Activated T-helper 17 cell treated with anti-CD3 and anti-CD28 coated beads, Interleukin-2, amount 50 U/mL, for 72 hours (primary cell): Measurements from ENCODE around the gene STAMBPL1. TPM values are rescaled to one million over a fixed set of nuclear protein-coding genes. Genes with fewer than 3 reads are reported as not detected.
"Not testable (repeated sequence)": the region's sequence is repeated elsewhere in the genome, so short reads cannot be mapped to it uniquely, and the experiment has no call there.

Experiments
- ATAC-seq: fragments of 150-1000 bp; cut with Tn5 transposase; replicated peaks from 2 replicates; pipeline ENCODE4 v1.10.0; 2021; ENCODE audit warnings: mild to moderate bottlenecking, moderate library complexity
- H3K27ac Mint-ChIP-seq: one replicate; pipeline ENCODE4 v1.8.0; 2022; ENCODE audit warnings: mixed read lengths
- H3K27me3 Mint-ChIP-seq: one replicate; pipeline ENCODE4 v1.8.0; 2022; ENCODE audit warnings: mixed read lengths
- H3K36me3 Mint-ChIP-seq: one replicate; pipeline ENCODE4 v1.8.0; 2022; ENCODE audit warnings: low read depth, mild to moderate bottlenecking, mixed read lengths
- H3K4me1 Mint-ChIP-seq: one replicate; pipeline ENCODE4 v1.8.0; 2022; ENCODE audit warnings: mixed read lengths
- H3K4me3 Mint-ChIP-seq: one replicate; pipeline ENCODE4 v1.8.0; 2022; ENCODE audit warnings: mild to moderate bottlenecking, mixed read lengths
- H3K9me3 Mint-ChIP-seq: one replicate; pipeline ENCODE4 v1.8.0; 2022; ENCODE audit warnings: mixed read lengths
- total RNA-seq, 2 donors: library from RNA; stranded (reverse); gene quantifications; one replicate each; pipeline ENCODE4 v1.2.3, GENCODE V29; 2022

STAMBPL1 gene
- total RNA-seq, 2 donors from 2014 or later = 27.6 to 72.5 TPM

DNA sequence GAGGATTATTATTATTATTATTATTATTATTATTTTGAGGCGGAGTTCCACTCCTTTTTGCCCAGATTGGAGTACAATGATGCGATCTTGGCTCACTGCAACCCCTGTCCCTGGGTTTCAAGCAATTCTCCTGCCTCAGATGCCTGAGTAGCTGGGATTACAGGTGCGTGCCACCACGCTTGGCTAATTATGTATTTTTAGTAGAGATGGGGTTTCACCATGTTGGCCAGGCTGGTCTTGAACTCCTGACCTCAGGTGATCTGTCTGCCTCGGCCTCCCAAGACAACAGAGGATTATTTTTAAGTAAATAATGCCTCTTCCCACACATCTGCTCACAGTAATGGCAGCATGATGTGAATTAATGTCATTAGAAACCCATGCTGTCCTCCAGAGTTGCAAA, 52.0 kb downstream of the STAMBPL1 start:
- not testable (repeated sequence) for H3K9me3 Mint-ChIP-seq, ATAC-seq, H3K27ac Mint-ChIP-seq

DNA sequence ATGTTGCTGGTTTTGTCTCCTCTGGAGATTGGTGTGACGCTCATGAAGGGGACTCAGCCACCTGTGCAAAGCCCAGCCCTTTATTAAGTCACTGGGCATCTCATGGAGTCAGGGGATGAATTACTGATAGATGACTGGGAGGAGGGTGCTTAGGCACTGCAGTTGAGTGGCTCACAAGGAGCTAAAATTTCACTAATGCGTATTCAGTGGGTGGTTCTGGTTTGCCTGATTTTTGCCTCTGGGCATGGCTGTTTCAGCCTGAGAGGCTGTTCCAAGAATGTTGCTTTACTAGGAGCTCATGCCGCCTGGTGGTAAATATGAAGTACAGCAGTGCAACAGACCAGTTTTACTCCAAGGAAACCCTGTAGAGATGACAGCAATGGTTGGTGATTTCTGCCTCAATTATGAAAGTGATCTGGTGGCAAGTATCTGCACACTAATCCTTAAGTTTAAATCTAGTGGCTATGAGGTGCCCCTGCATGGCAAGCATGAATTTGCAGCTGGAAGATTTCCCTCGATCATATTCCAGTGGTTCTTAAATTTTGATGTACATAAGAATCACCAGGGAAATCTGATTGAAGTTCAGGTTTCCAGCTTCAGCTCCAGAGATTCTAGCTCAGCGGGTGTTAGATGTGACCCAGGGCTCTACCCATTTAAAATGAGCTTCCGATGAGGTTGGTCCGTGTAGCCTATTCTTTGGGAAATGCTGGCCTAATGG, 52.7 kb downstream of the STAMBPL1 start:
- H3K4me3 Mint-ChIP-seq = no peak overlapping the region
- H3K4me1 Mint-ChIP-seq = peaks cover 10% of the 10 kb centered on the region
- no peak overlapping the region for H3K27ac Mint-ChIP-seq
- H3K27me3 Mint-ChIP-seq = no peaks in the 10 kb centered on the region
- H3K36me3 Mint-ChIP-seq = peaks cover 13% of the 10 kb centered on the region
- no peaks in the 10 kb centered on the region for H3K9me3 Mint-ChIP-seq
- peak; percentile 80 for ATAC-seq

More for the DNA sequence above, 52.0 kb downstream of the STAMBPL1 start:
- not testable (repeated sequence) for H3K27me3 Mint-ChIP-seq, H3K4me3 Mint-ChIP-seq
- Mint-ChIP-seq H3K36me3 (peaks cover 20% of the 10 kb centered on the region), H3K4me1 (peaks cover 10% of the 10 kb centered on the region)

DNA sequence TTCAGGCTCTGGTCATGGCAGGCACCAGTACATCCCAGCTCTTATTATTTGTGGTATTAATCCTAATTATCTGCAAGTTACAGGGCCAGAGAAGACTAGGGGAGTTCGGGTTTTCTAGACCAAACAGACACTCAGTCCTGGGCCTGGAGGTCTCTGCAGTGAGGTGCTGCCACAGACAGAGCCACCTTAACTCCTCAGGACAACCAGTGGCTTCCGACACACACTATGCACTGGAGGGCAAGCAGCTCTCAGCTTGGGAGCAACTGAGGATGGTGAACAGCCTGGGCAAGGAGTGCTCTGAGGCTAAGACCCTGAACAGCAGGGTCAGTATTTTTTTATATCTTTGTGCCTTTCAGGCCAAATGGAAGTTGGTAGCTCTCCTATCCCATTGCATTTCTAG, 53.5 kb downstream of the STAMBPL1 start:
- no peak for ATAC-seq
- H3K36me3 Mint-ChIP-seq = peaks cover 14% of the 10 kb centered on the region
- peaks cover 10% of the 10 kb centered on the region for H3K4me1 Mint-ChIP-seq
- H3K27me3 Mint-ChIP-seq = no peaks in the 10 kb centered on the region
- no peak overlapping the region for H3K4me3 Mint-ChIP-seq
- H3K9me3 Mint-ChIP-seq = no peaks in the 10 kb centered on the region
- no peak overlapping the region for H3K27ac Mint-ChIP-seq

DNA sequence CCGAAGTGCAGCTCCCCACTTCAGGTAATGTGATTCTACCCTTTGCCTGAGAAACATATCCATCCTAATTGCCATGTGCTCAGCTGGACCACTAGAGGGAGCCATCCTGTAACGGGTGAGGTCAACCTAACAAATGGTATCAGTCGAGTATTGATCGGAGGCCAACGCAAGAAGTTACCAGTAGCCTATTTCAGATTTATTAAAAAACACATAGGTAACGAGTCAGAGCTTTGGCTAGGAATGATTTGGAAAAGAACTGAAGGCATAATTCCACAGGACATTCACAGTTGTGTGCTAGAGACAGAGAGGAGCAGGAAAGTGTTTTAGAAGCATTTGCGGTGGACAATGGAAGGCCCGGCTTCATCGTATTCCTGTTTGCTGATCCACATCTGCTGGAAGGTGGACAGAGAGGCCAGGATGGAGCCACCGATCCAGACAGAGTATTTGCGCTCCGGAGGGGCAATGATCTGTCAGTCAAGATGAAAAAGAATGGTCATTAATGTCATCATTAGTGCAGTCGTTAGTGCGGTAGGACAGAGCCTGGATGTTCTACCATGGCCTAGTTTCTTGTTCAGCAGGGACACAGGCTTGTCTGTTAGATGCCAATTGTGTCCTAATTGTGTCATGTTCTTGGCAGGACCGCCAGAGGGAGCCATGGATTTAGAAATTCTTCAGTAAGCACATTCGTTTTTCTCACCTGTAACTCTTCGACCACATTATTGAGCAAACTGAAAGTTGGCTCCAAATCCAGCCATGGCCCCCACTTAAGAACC, 55.0 kb downstream of the STAMBPL1 start:
- Mint-ChIP-seq H3K4me3 (peak overlapping the region; percentile 47), H3K27me3 (no peaks in the 10 kb centered on the region), H3K9me3 (no peaks in the 10 kb centered on the region), H3K36me3 (peaks cover 30% of the 10 kb centered on the region), H3K4me1 (peaks cover 10% of the 10 kb centered on the region), H3K27ac (peak overlapping the region; percentile 12)
- ATAC-seq = peak; percentile 81

DNA sequence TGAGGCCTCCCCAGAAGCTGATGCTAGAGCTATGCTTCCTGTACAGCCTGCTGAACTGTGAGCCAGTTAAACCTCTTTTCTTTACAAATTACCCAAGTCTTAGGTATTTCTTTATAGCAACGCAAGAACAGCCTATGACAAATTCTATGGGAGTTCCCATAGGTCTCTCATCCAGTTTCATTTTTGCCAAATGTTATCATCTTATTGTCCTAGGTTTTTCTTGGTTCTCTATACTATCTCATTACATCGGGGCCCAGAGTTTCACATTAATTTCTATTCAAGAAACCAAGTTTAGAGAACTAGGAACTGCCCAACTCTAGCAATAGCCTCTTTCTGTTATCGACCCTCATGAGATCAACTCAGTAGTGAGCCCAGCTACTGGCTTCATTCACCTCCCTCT, 56.6 kb downstream of the STAMBPL1 start:
- H3K27me3 Mint-ChIP-seq = no peaks in the 10 kb centered on the region
- H3K27ac Mint-ChIP-seq = no peak overlapping the region
- no peak overlapping the region for H3K4me3 Mint-ChIP-seq
- no peaks in the 10 kb centered on the region for H3K9me3 Mint-ChIP-seq
- no peak for ATAC-seq
- peaks cover 10% of the 10 kb centered on the region for H3K4me1 Mint-ChIP-seq
- H3K36me3 Mint-ChIP-seq = peaks cover 35% of the 10 kb centered on the region

DNA sequence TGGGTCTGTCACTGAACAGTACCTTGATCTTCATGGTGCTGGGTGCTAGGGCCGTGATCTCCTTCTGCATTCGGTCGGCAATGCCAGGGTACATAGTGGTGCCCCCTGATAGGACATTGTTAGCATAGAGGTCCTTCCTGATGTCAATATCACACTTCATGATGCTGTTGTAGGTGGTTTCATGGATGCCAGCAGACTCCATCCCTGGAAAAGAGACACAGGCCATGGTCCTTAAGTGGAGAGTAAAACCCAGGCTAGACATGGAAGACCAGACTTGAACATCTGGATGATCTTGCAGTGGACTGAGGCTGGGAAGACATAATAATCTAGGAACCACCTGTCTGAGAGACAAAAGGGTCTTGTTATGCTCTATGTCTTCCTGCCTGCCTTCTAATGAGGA, 58.0 kb downstream of the STAMBPL1 start:
- Mint-ChIP-seq H3K27me3 (no peaks in the 10 kb centered on the region), H3K9me3 (no peaks in the 10 kb centered on the region), H3K4me1 (peaks cover 10% of the 10 kb centered on the region), H3K27ac (peak overlapping the region; percentile 36), H3K36me3 (peaks cover 35% of the 10 kb centered on the region), H3K4me3 (no peak overlapping the region)
- no peak for ATAC-seq

DNA sequence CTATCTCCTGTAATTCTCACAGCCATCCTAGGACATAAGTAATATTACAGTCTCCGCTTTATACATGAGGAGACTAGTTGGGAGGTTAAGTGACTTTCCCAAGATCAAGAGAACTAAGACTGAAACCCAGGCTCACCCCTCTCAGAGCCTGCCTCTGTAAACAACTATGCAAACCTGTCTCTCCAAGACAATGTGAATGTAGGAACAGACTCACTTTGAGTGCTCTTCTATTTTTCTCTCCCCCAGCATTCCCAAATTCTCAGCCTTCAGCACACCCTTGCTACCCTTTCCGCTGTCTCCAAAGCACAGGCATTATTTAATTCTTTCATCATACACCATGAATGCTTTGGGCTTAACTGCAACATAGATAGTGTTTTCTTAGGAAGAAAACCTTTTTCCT, 58.9 kb downstream of the STAMBPL1 start:
- Mint-ChIP-seq H3K9me3 (no peaks in the 10 kb centered on the region), H3K27ac (no peak overlapping the region), H3K4me3 (no peak overlapping the region), H3K4me1 (peaks cover 10% of the 10 kb centered on the region), H3K36me3 (peaks cover 35% of the 10 kb centered on the region), H3K27me3 (no peaks in the 10 kb centered on the region)
- ATAC-seq = no peak

DNA sequence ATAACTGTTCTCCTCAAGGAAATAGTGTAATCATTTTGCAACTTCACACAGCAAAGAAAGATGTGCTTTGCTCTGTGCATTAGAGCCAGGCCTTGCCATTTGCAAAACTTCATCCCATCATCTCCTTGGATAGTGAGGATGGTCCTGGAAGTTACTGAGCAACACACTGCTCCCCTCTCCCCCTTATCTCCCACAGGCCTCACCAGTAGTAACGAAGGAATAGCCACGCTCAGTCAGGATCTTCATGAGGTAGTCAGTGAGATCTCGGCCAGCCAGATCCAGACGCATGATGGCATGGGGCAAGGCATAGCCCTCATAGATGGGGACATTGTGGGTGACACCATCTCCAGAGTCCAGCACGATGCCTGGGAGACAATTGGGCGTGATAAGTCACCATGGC, 61.0 kb downstream of the STAMBPL1 start:
- no peak for ATAC-seq
- peaks cover 35% of the 10 kb centered on the region for H3K36me3 Mint-ChIP-seq
- H3K4me1 Mint-ChIP-seq = no peaks in the 10 kb centered on the region
- H3K4me3 Mint-ChIP-seq = no peak overlapping the region
- no peaks in the 10 kb centered on the region for H3K9me3 Mint-ChIP-seq
- no peak overlapping the region for H3K27ac Mint-ChIP-seq
- H3K27me3 Mint-ChIP-seq = no peaks in the 10 kb centered on the region

DNA sequence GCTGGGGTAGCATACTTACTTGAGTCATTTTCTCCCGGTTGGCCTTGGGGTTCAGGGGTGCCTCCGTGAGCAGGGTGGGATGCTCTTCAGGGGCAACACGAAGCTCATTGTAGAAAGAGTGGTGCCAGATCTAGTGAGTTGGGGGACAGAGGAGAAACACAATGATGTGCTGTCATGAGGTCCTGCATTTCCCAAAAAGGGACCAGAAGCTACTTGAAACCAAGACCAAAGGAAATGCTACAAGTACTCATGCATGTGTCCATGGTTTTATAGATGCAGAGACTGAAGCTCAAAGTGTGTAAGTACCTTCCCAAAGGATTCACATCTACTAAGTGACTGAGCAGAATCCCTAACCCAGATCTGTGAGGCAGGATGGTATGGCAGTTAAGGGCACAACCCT, 63.7 kb downstream of the STAMBPL1 start:
- Mint-ChIP-seq H3K27ac (no peak overlapping the region), H3K9me3 (no peaks in the 10 kb centered on the region), H3K27me3 (no peaks in the 10 kb centered on the region), H3K36me3 (peaks cover 18% of the 10 kb centered on the region), H3K4me3 (no peak overlapping the region), H3K4me1 (no peaks in the 10 kb centered on the region)
- no peak for ATAC-seq

DNA sequence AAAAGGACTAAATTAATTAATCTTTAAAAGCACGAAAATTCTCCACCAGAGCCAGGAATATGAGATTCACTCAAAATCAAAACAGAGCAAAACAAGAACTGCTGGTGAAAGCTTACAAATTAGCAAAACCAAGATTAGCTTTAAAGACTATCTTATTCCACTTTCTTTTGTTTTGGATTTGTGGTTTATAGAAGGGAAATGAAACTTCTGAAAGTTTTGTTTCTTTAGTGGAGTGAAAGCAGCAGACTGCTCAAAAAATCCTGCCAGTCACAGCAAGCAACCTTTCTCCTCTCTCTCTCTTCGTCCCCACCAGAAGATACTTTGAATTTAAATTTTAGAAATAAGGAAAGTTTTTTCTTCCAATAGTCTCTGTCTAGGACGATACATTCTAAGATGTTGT, 64.8 kb downstream of the STAMBPL1 start:
- H3K36me3 Mint-ChIP-seq = peaks cover 8% of the 10 kb centered on the region
- peak; percentile 18 for ATAC-seq
- no peaks in the 10 kb centered on the region for H3K4me1 Mint-ChIP-seq
- H3K27me3 Mint-ChIP-seq = no peaks in the 10 kb centered on the region
- no peaks in the 10 kb centered on the region for H3K9me3 Mint-ChIP-seq
- no peak overlapping the region for H3K27ac Mint-ChIP-seq
- no peak overlapping the region for H3K4me3 Mint-ChIP-seq

DNA sequence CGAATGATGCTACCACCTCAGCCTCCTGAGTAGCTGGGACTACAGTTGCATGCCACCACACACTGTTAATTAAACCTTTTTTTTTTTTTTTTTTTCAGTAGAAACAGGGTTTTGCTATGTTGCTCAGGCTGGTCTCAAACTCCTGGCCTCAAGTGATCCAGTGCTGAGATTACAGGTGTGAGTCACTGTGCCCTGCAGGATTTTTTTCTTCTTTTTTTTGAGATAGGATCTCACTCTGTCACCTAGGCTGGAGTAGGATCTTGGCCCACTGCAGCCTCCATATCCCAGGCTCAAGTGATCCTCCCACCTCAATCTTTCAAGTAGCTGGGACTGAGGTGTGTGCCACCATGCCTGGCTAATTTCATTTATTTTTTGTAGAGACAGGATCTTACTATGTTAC, 66.2 kb downstream of the STAMBPL1 start:
- Mint-ChIP-seq H3K4me1 (no peaks in the 10 kb centered on the region), H3K27ac (no peak overlapping the region), H3K36me3 (peaks cover 5% of the 10 kb centered on the region), H3K9me3 (no peaks in the 10 kb centered on the region), H3K27me3 (no peaks in the 10 kb centered on the region), H3K4me3 (no peak overlapping the region)
- ATAC-seq = no peak

DNA sequence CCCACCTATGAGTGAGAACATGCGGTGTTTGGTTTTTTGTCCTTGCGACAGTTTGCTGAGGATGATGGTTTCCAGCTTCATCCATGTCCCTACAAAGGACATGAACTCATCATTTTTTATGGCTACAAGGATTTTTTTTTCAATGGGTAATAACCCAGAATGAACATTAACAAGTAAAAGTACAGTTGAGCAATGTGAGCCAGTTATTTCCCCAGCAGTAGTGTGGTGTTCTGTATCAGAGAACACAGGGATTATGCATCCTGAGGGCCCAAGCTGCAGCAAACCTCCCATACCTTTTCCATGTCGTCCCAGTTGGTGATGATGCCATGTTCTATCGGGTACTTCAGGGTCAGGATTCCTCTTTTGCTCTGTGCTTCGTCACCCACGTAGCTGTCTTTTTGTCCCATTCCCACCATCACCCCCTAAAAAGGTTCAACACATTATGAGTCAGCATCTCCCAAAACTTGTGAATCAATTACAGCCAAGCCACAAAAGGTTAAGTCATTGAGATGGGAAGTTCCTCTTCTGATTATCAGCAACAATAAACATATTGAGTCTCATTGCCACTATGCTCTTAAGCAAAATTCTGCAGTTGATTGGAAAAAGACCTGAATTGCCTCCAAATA, 67.0 kb downstream of the STAMBPL1 start:
- Mint-ChIP-seq H3K36me3 (peaks cover 10% of the 10 kb centered on the region), H3K27ac (no peak overlapping the region), H3K9me3 (no peaks in the 10 kb centered on the region), H3K4me3 (no peak overlapping the region), H3K27me3 (no peaks in the 10 kb centered on the region), H3K4me1 (no peaks in the 10 kb centered on the region)
- no peak for ATAC-seq

DNA sequence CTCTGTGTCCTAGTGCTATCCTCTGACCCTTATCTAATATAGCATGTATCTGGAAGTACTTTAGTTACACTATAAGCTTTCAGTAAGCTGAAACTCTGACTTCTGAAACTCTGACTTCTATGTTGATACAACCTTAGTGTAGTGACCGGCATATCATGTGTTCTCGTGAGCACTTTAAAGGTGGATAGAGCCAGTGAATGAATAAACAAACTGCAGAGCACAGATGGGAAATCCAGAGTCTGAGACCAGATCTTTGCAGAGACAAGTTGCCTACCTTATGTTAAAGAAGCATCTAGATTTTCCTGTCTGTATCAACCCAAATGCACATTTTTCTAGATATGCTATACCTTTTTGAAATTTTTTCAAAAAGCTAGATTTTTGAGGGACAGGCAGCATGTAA, 69.0 kb downstream of the STAMBPL1 start:
- no peak for ATAC-seq
- Mint-ChIP-seq H3K4me3 (no peak overlapping the region), H3K27ac (no peak overlapping the region), H3K36me3 (peaks cover 10% of the 10 kb centered on the region), H3K4me1 (no peaks in the 10 kb centered on the region), H3K9me3 (no peaks in the 10 kb centered on the region), H3K27me3 (no peaks in the 10 kb centered on the region)

DNA sequence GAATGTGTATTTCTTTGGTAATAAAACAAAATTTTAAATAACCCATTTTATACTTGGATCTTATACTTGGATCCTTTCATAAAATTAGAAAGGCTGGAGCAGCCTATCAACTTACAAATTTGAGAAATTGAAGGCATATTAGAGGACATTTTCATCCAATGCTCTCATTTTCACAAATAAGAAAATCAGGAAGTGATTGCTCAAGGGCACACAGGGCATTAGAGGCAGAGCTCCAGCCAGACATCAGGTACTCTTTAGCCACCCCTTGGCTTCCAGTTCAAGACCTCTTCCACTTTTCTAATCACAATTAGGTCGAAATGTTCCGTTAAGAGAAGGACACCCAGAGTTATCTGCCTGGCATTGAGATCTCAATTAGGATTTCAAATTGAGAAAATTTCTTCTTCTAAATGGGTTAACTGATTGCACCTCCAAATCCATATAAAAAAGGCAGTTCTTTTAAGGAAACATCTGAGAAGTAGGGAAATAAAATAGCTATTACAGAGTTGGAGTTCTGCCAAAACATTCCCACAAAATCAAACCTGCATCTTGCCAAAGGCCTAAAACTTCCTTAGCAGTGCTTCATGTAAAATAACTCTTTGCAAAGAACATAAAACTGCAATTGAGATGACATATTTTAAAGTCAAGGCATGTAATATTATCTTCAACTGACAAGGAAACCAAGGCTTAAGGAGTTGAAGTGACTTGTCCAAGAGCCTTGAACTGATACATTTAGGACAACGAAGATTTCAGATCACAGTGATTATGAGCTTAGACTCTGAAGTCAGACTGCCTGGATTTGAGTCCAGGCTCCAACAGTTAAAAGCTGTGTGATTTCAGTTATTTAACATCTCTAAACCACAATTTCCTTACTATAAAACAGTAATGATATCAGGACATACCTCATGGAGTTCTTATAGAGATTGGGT, 70.1 kb downstream of the STAMBPL1 start:
- no peaks in the 10 kb centered on the region for H3K9me3 Mint-ChIP-seq
- no peaks in the 10 kb centered on the region for H3K4me1 Mint-ChIP-seq
- no peak for ATAC-seq
- peaks cover 10% of the 10 kb centered on the region for H3K36me3 Mint-ChIP-seq
- no peaks in the 10 kb centered on the region for H3K27me3 Mint-ChIP-seq
- H3K4me3 Mint-ChIP-seq = no peak overlapping the region
- no peak overlapping the region for H3K27ac Mint-ChIP-seq
